ENCODE data around the gene PDK2.

PDK2 gene

DNA sequence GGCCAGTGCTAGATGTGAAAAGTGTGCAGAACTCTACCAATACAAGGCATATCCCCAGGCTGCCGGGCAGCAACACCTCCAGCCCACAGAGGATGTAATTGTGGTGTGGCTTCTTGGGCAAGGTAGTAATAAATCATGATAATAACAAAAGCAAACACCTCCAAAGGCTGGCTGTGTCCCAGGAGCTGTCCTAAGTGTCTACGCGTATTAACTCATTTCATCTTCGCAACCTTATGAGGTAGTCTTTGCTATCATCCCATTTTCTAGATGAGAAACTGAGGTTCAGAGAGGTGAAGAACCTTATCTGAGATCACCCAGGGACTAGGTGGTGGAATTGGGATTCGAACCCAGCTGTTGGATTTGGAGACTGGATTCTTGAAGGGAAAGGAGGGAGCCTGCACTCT is 5.3 kb downstream of the PDK2 start:
- no peak for DNase-seq

DNA sequence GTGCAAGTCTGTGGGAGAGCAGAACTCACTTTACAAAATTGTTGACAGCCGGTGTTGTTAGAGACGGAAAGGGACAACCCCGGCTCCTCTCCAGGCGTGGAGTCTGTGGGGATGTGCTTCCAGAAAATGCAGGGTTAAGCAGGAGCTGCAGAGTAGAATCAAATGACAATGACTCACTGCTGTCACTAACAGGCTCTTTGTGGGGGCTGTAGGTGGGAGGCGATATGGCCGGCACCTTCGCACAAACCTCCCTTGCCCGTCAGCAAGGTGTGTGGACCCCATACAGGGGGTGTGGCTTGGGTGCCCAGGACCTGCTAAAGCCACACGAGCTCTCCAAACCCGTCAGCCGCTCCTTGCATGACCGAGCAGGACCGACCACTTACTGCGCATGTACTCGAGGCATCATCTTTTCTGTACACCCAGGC is 5.8 kb downstream of the PDK2 start:
- DNase-seq, result peak in 13 of 56 donors; percentile 35 to 75 (median 59)

DNA sequence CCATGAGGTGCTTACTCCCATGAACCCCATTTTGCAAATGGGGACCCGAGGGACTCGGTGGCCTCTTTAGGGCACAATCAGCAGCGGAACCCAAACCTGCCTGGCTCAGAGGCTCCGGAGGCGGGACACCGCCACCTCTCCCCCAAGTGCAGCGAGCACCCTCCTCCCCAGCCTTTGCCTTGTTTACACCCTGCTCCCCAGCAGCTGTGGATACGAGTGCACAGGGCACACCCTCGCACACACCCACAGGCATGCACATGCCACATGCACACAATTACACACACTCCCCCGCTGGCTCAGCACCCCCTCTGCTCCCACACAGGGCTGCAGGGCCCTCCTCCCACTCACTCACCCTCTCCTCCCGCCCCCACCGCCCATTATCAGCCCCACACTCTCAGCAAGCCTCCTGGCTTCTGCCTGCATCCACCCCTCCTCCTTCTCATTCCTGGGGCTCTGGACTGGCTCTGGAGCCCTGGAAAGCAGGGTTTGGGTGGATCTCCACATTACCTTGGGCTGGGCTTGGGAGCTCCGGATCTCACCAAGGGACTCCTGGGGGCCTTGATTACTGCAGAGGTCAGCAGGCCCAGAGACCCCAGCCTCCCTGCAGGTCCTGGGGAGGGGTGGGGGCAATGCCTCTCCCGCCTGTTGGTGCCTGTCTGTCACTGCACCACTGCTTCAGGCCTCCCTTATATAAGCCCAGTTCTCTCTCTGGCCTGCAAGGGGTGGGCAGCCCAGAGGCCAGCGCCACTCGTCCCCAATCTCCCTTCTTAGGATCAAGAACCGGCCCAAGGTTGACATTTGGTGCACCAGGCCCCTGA is 6.4 kb downstream of the PDK2 start:
- DNase-seq, result peak in 20 of 56 donors; percentile 20 to 75 (median 52)

DNA sequence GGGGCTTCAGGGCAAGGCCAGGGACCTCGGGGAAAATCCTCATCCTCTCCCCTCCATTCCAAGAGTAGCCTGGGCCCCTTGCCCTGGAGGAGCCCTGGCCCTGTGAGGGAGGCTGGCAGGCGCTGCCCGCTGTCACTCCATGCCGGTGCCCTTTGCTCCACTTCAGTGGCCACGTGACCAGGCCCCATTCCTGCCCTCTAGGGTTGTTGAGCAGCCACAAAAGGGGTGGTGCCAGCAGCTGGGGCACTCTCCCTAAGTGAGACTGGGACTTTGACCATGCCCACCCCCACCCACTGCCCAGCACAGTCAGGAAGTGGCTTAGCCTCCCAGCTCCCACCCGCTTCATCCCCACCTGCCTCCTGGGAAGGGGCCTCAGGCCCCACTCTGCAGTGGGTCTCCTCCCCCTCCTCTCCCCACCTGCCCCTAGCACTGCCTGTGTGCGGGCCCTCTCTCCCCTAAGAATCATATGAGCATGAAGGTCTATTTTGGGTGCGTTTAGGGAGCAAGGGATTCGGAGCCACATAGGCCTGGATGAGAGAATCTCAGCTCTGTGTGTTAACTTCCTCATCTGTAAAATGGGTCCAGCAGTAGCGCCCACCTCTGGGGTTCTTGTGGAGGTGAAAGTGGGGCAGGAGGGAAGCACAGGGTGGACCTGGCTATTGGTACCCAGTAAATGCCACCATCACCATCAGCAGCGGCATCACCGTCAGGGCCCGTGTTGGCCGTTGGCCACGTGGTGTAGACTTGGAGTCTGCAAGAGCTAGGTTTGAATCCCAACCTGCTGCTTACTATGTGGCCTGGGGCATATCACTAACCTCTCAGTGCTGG is 7.2 kb downstream of the PDK2 start:
- DNase-seq, result peak in 37 of 56 donors; percentile 14 to 80 (median 43)

DNA sequence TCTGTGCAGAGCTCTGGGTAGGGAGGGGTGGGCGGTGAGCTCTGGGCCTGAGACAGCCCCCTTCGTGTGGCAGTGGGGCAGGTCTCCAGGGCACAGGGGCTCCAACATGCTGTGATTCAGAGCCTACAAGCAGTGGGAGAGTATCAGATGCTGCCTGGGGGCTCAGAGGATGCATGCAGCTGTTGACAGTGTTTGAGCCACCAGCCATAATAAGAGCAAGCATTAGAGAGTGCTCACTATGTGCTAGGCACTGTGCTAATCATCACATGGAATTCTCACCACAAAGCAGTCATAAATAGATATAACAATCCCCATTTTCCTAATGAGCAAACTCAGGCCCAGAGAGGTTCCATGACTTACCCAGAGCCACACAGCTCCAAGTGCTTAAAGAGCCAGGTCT is 8.1 kb downstream of the PDK2 start:
- no peak for DNase-seq

DNA sequence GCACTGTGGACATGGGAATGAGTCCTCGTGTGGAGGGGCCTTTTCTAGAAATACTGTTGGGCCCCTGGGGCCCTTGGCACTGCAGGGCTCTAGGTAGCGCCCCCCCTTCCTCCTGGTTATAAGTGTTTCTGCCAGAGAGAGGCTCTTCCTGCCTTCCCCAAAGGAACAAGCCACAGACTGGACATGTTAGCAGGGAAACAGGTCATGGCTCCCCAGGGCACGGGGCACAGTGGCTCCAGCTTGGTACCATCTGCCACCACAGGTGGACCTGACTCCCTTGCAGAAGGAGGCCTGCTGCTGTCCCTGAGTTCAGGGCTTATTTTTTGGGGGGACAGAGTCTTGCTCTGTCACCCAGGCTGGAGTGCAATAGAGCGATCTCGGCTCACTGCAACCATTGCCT is 8.8 kb downstream of the PDK2 start:
- no peak for DNase-seq

DNA sequence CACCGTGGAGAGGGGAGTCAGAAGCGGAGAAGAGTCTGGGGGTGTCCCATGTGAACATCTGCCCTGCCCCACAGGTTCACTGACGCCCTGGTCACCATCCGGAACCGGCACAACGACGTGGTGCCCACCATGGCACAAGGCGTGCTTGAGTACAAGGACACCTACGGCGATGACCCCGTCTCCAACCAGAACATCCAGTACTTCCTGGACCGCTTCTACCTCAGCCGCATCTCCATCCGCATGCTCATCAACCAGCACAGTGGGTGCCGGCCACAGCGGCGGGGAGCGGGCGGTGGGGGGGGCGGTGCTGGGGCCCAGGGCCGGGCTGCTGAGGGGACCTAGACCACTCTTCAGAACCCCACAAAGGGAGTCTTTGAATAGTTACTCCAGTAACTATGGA is 10.7 kb downstream of the PDK2 start:
- DNase-seq, result no peak

DNA sequence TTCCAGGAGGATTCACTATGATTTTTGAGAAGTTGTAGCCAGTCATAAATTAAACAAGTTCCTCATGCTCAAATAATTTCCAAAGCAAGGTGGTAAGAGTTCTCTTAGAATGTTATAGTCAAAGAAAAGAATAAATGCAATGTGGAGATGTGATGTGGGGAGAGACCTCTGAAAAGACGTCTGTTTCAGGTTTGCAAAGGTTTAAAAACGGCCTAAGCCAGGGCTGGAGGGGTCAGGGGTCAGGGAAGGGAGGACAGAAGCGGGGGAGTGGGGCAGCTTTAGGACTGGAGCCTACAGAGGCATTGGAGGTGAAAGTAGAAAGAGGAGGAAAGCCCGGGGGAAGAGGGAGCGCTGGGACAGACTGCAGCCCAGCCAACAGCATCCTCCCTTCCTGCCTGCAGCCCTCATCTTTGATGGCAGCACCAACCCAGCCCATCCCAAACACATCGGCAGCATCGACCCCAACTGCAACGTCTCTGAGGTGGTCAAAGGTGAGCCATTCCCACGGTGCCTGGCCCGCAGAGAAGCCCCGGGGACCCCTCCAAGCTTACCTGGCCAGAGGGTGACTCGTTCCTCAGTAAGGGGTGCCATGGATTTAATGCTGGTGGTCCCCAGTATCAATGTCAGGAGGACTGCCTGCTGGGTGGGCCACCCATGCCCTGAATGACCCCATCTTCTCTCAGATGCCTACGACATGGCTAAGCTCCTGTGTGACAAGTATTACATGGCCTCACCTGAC is 11.4 kb downstream of the PDK2 start:
- DNase-seq, result no peak

DNA sequence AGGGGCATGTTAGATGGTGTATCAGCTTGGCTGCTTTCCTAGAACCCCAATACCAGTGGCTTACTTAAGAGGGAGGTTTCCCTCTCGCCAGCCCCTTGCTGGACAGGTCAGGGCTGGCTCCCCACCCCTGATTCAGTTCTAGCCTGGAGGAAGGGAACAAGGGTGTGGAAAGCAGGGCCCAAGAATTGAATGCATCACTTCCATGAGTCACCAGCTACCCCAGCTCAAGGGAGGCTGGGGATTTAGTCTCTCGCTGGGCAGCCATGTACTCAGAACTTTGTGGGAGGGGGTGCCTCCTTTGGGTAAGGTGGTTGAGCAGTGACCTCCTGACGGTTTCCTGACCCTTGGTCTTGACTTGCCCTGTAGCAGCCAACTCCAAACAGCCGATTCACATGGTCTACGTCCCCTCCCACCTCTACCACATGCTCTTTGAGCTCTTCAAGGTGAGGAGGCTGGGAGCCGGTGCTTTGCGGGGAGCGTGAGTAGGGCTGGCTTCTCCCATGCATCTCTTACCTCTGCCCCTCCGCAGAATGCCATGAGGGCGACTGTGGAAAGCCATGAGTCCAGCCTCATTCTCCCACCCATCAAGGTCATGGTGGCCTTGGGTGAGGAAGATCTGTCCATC is 12.8 kb downstream of the PDK2 start:
- DNase-seq, result no peak

DNA sequence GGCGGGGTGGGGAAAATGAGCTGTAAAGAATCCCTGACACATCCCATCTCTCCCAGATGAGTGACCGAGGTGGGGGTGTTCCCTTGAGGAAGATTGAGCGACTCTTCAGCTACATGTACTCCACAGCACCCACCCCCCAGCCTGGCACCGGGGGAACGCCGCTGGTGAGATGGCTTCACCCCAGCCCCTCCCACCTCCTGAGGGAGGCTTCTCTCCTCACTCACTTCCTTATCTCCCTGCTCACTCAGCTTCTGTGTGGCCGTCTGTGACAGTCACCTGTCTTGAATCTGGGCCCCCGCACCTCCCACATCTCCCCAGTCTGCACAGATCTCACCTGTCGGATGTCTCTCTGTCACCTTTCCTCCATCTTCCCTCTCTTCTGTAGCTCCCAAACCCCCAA is 13.4 kb downstream of the PDK2 start:
- DNase-seq, result peak in 11 of 56 donors; percentile 15 to 55 (median 33)

DNA sequence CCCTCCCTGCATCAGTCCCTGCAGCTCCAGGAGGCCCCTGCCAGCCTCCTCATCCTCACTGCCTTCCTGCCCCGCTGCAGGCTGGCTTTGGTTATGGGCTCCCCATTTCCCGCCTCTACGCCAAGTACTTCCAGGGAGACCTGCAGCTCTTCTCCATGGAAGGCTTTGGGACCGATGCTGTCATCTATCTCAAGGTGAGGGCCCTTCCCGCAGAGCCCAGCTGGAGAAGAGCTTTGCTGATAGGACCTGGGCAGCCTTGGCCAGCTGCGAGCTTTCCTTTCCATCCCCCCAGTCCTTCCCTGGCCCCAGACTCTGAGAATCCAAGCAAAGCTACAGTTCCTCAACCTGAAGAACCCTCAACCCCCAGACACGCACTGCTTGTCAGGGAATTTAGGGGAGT is 14.1 kb downstream of the PDK2 start:
- DNase-seq, result no peak

DNA sequence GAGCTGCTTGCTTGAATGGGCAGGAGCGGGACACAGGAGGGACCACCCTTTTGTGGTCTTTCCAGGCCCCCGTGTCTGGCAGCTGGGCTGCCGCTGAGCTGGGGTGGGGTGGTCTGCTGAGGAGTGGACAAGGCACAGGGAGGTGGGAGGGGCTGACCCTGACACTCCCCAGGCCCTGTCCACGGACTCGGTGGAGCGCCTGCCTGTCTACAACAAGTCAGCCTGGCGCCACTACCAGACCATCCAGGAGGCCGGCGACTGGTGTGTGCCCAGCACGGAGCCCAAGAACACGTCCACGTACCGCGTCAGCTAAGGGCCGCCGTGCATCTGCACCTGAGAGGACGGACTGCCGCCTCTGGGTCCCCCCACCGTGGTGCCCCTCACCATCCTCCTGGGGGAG is 14.6 kb downstream of the PDK2 start:
- DNase-seq, result no peak

DNA sequence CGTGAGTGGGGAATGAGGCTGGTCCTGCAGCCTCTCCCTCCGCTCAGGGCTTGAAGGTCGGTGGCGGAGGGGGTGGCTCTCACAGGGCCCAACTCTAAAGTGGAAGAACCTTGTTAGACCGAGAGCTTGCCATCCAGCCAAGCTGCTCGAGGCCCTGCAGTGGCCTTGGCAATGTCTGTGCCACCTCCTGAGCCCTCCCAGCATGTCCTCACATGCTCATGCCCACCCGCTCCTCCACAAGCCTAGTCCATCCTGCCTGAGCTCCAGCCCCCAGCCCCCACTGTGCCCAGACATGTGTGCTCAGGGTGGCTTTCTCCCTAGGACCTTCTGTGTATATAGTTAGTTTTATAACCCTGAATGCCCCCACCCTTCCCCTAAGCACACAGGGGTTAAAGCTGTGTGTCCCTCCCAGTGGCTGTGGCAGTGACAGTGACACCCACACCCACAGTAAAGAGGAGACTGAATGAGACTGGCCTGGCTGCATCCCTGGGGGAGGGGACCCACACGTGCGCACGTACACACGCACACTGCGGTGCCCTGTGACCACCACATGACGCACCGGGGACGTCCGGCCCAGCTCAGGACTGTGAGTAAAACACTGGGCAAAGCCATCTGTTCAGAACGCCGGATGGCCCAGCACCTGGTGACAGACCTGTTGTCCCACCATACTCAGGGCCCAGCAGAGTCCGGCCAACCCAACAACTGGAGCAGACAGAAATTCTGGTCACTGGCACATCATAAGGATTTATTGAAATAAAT is 15.6 kb downstream of the PDK2 start:
- peak in 1 of 56 donors; percentile 41 for DNase-seq

DNA sequence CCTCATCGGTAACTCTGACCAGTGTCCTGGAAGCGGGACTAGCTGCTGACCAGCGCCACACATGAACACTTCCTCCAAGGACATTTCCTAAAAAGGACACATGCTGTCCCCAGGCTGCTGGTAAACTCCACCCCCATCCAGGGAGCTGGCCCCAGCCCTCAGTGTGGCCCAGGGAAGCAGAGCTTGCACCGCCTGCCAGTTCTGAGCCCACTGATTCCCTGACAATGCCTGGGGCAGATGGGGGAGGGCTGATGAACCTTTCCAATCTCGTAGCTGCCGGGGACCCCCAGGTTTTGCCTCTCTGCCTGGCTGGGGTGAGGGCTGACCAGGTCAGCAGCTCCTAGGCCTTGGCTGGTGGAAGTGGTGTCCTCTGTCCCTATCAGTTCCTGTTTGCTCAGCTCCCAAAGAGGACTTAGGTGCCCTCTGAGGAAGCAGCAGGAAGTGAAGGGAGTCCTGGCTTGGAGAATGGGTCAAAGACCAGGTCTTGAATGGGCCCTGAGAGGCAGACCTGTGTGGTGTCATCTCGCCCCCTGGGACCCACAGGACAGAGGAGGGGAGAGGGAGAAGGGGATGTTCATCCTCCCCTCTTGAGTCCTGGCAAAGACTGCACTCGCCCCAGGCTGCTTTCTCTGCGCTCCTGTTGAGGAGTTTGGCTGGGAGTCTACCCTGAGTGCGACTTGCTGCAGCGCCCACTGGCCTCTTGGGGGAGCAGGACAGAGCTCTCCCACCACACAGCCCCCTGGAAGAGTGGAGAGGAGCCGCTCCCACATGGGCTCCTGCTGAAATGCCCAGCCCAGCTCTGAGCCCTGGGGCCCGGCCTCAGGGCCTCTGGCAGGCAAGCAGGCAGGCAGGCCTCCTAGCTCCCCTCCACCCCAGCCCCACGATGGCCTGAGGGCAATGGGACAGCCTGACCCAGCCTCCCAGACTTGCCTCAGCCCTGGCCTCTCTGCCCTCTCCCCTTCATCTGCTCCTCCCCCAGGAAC is 16.8 kb downstream of the PDK2 start:
- peak in 22 of 56 donors; percentile 11 to 59 (median 34) for DNase-seq

DNA sequence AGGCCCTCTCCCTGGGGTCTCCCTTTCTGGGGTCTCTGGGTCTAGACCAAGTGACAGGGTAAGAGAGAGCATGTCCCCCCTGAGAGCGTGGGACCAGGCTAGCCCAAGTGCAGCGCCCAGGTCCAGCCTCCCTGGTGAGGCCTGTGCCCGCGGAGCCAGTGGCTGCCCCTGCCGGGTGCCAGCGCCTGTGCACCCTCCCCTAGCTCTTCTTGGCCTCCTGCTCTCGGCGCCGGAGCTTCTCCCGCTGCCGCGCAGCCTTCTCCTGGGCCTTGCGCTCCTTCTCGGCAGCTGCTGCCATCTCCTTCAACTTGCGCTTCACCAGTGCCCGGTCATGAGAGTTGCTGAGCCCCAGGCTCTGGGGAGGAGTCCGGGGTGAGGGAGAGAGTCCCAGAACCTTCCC is 17.5 kb downstream of the PDK2 start:
- DNase-seq, result peak in 2 of 56 donors; percentile 16 to 20

DNA sequence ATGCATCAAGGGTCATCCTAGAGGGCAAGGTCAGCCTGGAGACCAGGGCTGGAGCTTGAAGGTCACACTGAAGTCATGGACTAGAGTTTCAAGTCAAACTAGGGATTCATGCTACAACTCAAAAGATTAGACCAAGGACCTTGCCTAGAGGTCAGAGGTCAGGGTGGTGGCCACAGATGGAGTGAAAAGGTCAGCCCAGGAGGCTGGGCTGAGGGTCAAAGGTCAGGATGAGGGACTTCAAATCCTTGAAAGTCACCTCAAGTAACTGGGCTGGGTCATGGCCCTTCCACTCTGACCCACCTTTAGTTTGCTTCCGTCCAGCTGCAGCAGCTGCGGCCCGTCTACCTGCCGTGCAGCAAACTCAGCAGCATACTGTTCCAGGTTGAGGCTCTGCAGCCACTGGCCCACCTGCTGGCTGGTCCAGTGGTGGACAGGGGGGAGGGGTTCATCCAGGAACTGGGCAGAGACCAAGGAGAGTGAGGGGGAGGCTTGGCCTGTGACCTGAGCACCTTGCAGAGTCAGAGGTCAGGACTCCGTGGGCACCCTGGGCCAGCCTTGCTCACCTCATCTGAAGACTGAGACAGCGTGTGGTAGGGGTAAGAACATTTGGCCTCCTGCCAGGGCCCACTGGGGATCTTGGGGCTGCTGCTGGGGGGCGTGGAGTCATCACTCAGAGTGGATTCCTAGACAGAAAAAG is 18.6 kb downstream of the PDK2 start:
- peak in 1 of 56 donors; percentile 21 for DNase-seq

DNA sequence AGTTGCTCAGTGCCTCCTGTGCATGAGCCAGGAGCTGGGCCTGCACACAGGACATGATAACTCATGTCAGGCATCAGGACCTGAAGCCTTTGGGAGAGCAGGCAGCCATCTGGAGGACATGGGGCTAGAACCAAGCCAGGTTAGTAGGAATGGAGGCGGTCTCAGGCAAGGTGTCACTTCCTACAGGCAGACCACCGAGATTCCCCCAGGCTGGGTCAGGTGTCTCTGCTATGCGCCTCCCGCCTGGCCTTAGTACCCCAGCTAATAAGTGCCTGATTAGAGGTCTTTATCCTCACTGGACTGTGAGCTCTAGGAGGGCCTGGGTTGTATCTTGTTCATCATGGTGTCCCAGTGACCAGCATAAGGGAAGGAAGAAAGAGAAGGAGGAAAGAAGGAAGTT is 19.2 kb downstream of the PDK2 start:
- DNase-seq, result no peak

DNA sequence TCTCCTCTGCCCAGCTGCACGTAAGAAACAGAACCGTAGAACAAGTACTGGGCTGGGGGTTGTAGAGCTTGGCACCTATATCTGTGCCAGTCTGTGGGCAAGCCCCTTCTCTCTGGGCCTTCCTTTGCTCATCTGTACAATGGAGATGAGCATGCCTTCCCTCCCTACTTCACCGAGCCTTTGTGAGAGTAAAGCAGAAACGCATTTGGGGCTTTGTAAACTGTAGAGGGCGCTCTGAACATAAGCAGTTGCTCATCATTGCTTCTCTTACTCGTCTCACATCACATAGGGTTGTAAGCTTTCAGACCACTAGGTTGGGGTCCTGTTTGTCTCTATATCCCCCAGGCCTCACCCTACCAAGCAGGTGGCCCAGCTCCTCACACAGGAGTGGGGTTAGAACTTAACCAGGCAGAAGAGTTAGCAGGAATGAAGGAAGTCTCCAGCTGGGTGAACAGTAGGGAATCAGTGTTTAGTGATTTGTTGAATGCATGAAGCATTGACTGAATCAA is 19.8 kb downstream of the PDK2 start:
- DNase-seq, result peak in 15 of 56 donors; percentile 7 to 67 (median 31)

All from nucleus accumbens (tissue), 56 donors.